Midbrain (tissue), 1 donor: ENCODE results near the gene MSI2.

ENCODE experiments used
- DNase-seq: peaks from one replicate; lab custom pipeline; 2025; lab: John Stamatoyannopoulos, UW

Gene MSI2

DNA sequence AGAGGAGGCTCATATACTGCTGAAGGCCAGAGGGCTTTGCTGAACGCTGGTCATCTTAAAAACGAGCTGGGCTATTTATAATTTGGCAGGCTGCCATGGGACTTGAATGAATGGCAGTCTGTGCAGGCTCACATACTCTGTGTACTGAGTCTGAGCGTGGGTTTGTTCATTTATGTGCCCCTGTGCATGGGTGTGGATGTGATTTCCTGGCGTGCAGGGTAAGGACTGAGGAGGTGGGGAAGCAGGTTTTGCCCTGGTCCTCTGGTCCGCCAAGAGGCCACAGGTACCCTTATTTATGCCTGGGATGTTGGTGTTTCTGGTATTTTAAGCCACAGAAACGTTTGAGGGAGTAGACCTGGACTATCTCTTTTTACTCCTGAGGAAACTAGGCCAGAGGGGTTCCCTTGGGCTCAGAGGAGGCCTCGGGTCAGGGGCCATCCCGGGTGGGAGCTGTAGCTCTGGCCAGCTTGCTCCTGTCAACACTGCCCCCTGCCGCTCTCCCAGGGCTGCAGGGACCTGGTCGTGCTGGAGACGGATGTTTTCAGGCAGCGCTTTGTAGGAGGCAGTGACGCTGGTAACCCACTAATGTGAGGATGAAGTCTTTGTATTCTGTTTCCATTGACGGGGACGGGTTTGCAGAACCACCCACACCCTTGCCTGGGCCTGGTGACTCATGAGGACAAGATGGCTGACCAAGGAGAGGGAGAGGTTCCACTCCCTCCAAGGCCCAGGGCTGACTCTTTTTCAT, 184.4 kb downstream of the MSI2 start:
- peak; percentile 75 for DNase-seq

DNA sequence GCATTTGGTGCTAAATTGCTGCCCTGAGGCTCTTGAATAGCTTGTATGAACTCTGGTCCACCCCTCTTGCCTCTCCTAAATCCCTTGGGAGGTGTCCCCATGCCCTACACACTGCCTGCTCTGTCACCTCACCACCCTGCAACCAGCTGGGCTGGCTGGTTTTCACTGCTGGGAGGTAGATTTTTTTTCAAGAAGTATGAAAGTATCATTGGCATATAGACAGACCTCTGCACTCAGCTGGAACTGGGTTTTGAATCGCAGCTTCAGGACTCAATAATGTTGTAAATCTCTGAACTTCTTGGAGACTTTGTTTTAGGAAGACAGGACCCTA, 184.9 kb downstream of the MSI2 start:
- DNase-seq: no peak

DNA sequence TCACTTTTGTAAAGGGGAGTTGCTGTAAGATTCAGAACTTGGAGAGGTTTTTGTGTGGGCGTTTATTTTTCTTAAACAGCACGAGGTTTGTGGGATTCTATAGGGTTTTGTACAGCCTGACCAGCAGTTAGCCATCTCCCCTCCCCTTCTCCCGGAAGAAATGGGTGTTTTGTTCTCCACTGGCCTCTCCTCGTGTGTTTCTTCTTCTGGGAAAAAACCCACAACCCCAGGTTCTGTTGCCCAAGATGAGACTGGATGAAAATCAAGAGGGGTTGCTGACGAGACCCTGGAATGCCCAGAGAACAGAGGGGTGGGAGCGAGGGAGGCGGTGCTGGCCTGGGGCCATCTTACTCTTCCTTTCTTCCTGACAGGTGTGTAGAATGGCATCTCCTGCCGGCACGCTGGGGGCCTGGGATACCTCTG, 186.1 kb downstream of the MSI2 start:
- DNase-seq: no peak

DNA sequence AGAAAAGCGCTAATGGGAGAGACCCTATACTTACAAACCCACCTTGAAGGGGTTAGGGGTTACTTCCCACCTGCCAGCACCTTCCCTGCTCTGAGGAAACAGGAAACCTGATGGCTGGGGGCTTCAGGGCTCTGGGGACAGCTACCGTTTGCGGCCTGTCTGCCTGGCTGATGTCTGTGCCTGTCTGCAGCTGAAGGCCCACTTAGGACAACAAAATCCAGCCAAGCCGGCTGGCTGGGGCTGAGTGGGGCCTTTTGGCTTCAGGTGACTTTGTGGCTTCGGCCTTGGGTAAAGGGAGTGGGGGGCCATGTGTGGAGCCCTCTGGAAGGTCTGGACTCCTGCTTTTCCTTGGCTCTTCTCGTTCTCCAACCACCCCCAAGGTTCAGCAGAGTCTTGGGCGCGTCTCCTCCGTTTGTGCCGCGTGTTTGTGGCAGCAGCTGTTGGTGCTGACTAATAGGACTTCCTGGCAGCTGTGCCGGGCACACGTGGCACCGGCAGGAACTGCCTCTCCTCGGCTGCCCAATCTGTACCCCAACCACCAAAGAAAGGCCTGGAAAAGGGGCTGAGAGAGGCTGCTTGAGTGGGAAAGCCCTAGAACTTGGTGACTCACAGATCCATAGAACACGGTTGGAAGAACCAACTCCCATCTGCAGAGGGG, 186.7 kb downstream of the MSI2 start:
- DNase-seq: no peak

DNA sequence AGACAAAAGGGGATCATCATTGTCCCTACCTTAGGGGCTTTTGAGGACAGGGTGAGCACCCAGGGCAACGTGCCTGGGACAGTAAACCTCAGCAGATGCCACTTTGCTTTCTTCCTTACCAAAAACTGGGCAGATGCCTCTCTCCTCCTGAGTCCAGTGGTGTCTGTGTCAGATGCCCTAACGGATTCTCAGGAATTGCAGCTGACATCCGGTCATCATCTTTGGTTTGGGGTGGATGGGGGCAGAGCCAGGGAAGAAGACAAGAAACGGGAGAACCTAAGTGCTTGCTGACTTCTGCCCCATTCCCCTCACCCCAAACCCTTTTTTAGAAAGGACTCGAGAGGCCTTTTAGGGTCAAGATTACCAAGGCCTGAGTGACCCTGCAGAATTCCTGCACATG, 187.5 kb downstream of the MSI2 start:
- no peak for DNase-seq

DNA sequence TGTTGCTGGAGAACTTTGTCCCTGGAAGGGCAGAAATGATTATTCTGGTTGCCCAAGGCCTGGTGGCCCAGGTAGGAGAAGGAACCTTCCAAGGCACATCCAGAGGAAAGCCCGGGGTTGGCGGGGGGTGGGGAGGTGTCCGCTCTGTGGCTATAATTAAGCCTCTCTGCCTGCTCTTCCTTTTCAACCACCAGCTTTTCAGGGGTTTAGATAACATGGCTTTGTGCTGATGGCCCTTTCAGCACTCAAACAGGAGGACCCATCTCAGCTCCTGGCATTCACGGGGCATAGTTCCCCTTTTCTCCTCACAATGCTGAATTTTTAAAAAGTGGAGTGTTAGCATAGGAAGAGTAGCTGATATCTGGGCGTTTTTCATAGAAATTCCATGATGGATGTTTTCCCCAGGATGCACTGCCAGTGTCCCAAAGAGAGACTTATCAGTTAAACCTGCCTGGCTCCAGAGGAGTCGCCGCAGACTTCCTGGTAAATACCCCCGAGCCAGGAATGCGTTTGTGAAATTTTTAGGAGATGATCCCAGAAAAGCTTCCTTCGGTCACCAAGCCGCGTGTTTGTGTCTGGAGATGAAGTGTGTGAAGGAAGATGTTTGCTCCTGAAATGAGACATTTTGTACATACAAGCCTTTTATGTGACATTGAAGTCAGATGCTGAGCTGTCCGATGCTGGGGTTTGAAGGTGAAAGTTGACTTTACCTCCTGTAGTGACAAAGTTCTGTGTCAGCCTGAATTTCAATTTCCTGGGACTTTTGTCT, 188.5 kb downstream of the MSI2 start:
- no peak for DNase-seq

DNA sequence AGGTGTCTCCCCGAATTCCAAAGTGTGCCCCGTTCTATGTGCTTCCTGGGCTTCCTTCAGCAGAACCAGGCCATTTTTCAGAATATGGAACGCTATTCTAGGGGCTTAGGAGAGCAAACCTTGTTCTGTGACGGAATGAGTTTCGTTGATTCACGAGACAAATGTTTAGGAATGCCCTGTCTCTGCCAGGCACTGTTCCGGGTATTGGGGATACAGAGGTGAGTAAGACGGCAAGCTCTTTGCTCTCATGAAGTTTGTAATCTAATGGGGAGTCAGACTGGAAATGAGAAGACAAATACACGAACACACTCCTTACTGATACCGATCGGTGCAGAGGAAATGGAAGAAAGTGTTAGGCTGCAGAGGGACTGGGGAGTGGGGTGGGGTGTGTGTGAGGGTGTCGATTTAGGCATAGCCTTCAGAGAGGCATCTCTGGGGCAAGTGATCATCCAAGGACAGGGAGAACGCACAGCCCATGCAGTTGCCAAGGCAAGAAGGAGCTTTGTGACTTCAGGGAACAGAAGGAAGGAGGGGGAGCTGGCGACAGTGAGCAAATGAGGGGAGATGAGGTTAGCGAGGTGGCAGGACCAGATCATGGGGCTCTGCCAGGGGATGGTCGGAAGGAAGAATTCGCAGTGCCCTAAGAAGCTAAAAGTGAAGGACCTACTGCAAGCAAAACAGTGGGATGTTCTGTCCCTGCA, 189.6 kb downstream of the MSI2 start:
- DNase-seq: no peak

DNA sequence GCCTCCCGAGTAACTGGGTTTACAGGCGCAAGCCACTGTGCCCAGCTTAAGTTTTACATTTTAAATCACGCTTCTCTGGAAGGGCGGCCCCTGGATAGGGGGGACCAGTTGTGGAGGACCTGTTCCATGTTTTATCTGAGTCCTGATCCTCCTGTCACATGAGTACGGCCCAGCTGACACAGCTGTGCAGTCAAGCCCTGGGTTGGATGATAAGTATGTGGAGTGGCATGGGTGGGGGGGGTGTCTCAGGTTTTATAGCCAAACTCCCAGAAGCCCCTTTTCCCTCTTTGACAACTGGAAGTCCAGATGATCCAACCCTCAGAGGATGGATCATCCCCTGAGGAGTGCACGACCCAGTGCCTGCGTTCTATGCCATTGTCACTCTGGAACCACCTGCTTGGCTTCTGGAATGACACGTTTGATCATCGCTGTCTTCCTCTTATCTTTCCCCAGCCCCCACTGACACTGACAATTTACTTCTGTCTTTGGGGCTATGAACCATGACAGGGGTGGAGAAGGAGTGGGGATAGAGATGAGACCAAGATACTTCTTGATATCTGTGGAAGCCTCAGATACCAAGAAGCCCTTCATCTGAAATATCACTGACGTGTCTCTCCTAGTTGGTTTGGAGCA, 191.2 kb downstream of the MSI2 start:
- DNase-seq: no peak

DNA sequence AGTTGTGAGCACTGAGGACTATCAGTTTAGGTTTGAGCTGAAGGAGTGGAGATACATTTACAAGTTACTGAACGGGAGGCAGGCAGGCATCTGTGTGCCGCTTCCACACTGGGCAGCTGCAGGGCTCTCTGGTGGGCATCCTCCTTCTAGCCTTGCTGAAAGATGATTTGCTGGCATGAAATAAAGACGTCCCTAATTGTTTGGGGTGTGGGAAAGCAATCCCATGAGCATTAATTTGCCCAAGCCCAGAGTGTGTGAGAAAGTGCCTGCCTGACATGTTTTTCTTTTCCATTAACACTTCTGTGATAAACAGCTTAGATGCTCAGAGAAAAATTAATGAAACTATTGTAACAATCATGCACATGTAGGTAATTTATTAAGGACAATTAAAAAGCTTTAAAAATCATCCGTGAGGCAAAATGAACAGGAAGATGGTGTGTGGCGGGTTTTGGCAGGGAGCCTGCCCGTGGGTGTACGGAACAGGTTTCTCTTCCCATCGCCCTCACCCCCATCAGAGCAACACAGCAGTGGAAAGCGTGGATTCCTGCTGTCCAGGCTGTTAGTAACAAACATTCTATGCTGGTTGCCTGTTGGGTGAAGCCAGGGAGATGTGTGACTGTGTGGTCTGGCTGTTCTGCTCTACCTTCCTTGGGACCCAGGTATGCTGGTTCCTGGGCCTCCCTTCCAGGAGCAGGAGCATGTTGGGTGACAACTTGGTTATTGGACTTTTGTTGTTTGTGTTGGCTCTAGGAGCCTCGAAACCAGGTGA, 191.9 kb downstream of the MSI2 start:
- DNase-seq: no peak

DNA sequence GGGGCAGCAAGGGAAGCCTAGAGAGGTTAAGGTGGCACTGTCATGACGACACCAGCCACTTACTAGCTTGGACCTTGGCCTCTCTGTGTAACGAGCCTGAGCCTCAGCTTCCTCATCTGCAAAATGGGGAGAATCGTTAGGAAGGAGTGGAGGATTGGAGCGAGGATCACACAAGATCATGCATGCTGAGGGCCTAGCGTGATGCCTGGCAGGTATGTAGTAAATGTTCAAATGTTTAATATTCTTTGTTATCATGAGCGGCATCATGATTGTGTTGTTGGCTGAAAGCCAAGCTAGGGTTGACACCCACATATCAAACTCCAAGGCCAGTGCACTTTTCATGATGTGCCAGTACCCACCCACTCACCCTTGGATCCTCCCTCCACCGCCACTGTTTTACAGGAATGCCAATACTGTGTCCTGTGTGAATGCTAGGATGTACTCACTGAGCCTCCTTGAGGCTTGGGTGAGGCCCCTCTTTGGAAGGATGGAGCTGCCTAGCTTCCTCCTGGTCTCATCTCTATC, 192.5 kb downstream of the MSI2 start:
- DNase-seq: no peak

DNA sequence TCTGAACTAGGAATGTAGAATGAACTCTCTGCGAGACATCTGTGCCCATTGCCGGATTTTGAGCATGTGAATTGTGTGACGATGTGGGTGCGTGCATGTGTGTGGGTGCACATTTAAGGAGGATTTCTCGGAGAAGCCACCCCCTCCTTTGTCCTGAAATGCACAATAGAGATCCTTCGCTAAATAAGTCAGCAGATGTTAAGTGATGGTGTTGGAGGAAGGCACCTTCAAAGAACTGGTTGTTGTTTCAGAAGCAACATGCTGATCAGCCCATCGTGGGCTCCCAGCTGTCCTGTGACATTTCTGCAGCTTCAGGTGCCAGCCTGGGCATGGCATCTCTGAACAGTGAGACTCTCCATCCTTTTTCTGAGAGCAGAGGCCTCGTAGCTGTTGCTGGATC, 194.9 kb downstream of the MSI2 start:
- no peak for DNase-seq

DNA sequence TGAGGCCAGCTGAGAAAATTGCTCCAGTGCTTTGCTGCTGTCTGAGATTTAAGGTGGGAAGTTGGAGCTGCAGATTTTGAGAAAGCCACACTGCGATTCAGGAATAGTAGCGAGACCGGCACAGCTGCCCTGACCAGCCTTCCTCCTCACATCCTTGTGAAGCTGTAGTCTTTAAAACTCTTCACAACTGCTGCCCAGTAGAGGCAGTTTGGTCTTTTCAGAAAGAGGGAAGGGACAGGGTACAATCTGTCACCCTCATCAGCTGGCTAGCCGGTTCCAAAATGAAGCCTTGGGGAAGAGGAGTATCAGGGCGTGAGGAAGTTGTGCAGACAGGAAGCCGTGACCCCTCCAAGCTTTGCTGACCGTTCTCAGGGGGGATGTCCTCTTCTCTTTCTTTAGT, 195.3 kb downstream of the MSI2 start:
- DNase-seq: no peak

DNA sequence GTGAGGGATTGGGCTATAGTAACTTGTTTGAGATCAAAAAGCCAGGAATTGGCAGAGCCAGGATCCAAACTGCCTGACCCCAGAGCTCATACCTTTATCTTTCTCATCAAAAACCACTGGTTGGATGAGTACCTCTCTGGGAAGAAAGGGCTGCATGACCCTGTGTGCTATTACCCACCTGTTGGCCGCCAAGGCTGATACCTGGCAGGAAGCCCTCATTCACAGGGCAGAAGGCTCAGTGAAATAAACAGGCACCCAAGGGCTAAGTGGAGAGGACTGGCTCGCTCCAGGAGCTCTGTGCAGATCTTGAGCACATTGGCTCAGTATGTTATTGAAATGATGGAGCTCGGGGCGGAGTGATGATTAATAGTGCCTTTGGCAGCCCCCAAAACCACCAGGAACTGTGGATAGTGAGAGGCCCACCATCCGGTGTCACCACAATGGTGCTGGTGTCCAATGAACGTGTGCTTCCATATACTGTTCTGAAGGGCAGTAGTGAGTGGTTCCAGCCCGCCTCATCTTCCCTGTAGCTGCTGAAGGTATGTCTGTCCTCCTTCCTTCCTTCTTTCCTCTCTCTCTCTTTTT, 197.6 kb downstream of the MSI2 start:
- DNase-seq: no peak

DNA sequence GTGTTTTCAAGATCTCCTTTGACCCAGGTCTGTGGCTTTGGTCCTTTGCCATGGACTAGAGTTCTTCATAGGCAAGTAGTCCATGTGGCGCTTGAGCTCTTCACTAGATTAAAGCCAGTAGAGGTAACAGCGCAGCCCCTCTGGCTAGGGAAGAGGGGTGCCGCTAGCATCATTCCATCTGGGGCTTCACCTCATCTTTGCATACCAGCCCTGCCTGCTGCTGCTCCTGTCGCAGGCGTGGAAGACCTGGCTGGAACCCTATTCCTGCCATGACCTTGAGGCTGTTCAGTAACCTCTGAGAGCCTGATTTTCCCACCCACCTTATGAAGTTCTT, 198.4 kb downstream of the MSI2 start:
- no peak for DNase-seq

DNA sequence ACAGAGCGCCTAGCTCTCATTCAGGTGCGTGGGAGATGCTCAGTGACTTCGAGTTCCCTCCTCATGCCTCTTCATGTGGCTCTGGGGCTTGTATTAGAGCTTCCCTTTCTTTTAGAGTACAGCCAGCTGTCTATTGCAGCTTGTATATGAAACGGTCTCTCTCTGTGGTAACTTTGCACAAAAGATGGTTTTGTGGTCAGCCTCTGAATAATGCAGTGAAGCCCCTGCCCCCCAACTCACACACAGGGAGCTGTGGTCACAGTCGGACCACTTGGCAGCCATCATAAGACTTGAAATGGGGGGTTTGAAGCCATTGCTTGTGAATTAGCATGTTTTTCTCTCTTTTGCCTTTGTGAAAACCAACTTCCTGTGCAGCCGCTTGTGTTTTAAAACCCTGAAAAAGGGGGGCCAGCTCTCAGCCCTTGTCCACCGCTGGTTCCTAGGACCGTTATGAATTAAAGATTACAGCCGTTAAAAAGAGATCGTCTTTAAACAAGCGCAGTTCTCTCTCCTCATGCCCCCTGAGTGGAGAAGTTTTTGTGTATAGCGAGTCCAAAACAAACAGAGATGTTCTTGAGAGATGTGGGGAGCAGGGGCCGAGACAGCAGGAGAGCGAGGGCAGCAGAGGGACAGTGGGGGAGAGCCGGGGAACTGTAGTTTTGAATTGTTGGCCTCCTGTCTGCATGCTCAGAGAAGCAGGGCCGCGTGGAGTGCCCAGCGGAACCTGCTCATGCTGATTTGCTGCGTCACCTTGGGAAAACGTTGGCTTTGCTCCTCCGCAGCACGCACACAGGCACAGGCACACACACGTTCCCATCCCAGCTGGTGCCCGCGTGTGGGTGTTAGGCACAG, 199.0 kb downstream of the MSI2 start:
- DNase-seq: peak; percentile 65

DNA sequence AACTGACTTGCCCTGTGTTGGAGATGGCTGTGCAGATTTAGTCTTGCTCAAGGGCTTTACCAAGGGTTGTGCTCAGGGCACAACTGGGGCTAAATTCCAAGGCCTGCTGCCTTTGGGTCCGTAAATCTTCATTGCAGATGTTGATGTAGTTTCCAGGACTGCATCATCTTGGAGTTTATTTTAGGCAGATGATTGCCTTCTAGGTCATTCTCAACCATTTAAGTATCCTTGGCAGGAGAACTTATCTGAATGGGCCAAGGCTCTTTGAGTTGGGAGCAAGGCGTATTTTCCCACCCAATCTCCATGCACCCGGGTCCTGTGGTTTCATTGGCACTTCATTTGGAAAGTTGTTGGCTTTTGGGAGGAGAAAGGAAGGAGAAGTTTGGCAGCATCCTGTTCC, 200.3 kb downstream of the MSI2 start:
- no peak for DNase-seq

DNA sequence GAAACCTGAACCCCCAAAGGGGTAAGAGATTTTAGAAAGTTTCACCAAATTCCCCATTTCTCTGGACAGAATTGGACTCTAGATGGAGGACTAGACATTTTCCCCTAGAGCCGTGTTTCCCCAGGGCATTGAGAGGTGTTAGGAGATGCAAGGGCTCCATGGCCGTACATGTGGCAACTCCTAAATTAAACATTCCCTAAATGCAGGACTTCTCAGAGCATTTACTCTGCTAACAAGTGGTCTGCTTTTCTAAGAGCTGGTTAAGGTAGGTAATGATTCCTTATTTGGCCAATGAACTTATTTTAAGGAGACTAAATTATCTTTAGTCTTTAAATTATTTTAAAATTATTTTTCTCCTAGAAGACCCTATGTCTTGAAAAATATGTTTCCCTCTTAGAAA, 200.9 kb downstream of the MSI2 start:
- DNase-seq: no peak

DNA sequence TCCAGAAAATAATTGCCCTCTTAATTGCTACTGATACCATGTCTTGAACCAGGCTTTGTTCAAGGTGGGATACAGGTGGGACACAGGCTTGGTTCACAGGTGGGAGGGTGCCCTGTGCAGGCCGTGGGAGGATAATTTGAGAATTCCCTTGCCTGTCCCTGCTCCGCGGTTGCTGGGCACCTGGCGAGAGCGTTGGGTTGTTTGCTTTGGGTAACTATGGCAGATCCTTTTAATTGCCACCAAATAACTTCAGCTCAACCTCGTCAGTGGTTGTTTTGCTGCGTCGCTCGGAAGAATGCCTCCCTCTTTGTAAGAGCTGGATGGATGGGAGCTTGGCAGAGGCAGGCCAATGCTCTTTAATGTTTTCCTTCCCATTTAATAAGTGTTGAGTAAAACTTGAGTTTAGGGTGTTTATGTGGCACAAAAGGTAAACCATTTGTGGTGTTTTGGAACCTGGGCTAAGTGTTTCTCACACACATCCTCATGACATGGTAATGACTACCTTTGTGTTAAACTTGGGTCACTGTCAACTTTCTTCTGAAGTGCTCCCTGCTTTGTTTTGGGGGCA, 202.5 kb downstream of the MSI2 start:
- no peak for DNase-seq

DNA sequence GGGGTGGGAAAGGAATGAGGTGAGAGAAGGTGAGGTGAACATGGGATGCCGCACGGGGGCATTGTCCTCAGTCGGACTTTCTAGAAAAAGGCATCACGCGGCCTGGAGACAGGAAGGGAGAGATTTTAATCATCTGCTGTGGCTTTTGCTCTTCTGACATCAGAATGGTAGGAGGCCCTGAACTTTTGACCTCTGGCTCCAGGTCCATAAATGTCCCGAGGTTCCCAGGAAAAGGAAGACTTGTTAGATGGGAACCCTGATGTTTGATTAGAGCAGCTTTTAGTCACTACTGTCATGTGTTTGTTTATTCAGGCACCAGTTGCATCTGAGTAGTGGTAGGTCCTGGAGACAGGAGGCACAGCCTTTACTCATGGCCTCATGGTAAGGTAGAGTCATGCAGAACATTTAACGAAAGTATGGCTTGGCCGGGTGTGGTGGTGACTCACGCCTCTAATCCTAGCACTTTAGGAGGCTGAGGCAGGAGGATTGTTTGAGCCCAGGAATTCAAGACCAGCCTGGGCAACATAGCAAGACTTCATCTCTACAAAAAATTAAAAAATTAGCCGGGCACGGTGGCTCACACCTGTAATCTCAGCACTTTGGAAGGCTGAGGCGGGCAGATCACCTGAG, 203.1 kb downstream of the MSI2 start:
- DNase-seq: no peak
